ENCODE data around the gene EIF2B4.

The EIF2B4 gene

GRCh38 chr2:27362678-27363420 is 7.3 kb downstream of the EIF2B4 start (continued):
- no peak for TF ChIP-seq ZNF518A (tag by site-specific recombination; conservative IDR thresholded peaks at IDR 0.05; ENCODE audit: low read depth)
- no peak for TF ChIP-seq ZNF433 (tag by site-specific recombination; IDR thresholded peaks at IDR 0.05; ENCODE audit: low read depth)
- TF ChIP-seq ZNF398 (tag by site-specific recombination; IDR thresholded peaks at IDR 0.05), result no peak
- TF ChIP-seq ZNF19 (tag by site-specific recombination; IDR thresholded peaks at IDR 0.05; ENCODE audit: low read depth), result no peak
- no peak for TF ChIP-seq SP2 (tag by site-specific recombination; IDR thresholded peaks at IDR 0.05)
- no peak for TF ChIP-seq ZNF701 (tag by site-specific recombination; IDR thresholded peaks at IDR 0.05)
- TF ChIP-seq ZNF571 (tag by site-specific recombination; IDR thresholded peaks at IDR 0.05), result no peak
- no peak for TF ChIP-seq ZBTB48 (tag by site-specific recombination; IDR thresholded peaks at IDR 0.05)
- TF ChIP-seq ZFP69B (tag by site-specific recombination; IDR thresholded peaks at IDR 0.05), result no peak

GRCh38 chr2:27356382-27357181 is 13.6 kb downstream of the EIF2B4 start, which contains the start of gene GTF3C2:
Gene GTF3C2 (minus strand): TSS chr2:27356764. CDS start chr2:27343554, 13,210 bp downstream.
- H3K9me3 ChIP-seq (ENCODE audit: control insufficient read depth, insufficient read depth, low read depth, low read length), result no peaks in the 10 kb centered on the region
- CTCF ChIA-PET, result interaction anchor here (1.2 kb wide), 1 partner anchor 9 kb away, joined by 3 read pairs; no protein-coding TSS in a partner anchor
- peaks cover 6% of the 10 kb centered on the region for H3K4me1 ChIP-seq (ENCODE audit: control insufficient read depth, insufficient read depth, low read length)
- POLR2A ChIA-PET, result interaction anchor here (0.5 to 2.1 kb wide), 19 partner anchors 8 to 307 kb away, joined by 3 to 22 read pairs (median 4); partner anchors contain the start of genes AGBL5, EIF2B4, MPV17 and NRBP1
- peaks cover 0 to 7% of the 10 kb centered on the region in 2 experiments; a peak in 2 of 3 replicates for H3K36me3 ChIP-seq (ENCODE audit: control insufficient read depth in 2 of 2, insufficient read depth in 1 of 2, low read length in 2 of 2)
- H3K27ac ChIP-seq (ENCODE audit: extremely low read depth, low read depth, low read length), result peak within 1 kb of the TSS; percentile 98
- peak within 1 kb of the TSS; percentile 99 for H3K4me3 ChIP-seq (ENCODE audit: low read depth, low read length)
- TF ChIP-seq ZNF157 (tag by site-specific recombination; IDR thresholded peaks at IDR 0.05), result no peak
- no peak for TF ChIP-seq ZNF624 (tag by site-specific recombination; IDR thresholded peaks at IDR 0.05)
- TF ChIP-seq IKZF3 (tag by site-specific recombination; IDR thresholded peaks at IDR 0.05), result peak; percentile 79; the same call in 1 of the 2 replicates
- no peak for TF ChIP-seq ZNF544 (tag by site-specific recombination; IDR thresholded peaks at IDR 0.05)
- TF ChIP-seq ZNF629 (tag by site-specific recombination; IDR thresholded peaks at IDR 0.05), result peak; percentile 78
- peak; percentile 69 for TF ChIP-seq SP3 (tag by site-specific recombination; IDR thresholded peaks at IDR 0.05)
- no peak for TF ChIP-seq ZNF791 (tag by site-specific recombination; IDR thresholded peaks at IDR 0.05)
- TF ChIP-seq ZNF792 (tag by site-specific recombination; IDR thresholded peaks at IDR 0.05), result no peak
- peak; percentile 67 for TF ChIP-seq ZNF449 (tag by site-specific recombination; IDR thresholded peaks at IDR 0.05)
- TF ChIP-seq ZBTB49 (tag by site-specific recombination; IDR thresholded peaks at IDR 0.05; ENCODE audit: low read depth), result no peak
- TF ChIP-seq ZNF354C (tag by site-specific recombination; IDR thresholded peaks at IDR 0.05; ENCODE audit: borderline replicate concordance, low read depth), result no peak
- no peak for TF ChIP-seq FEZF1 (tag by site-specific recombination; IDR thresholded peaks at IDR 0.05)
- peak; percentile 93 for TF ChIP-seq ZFP69B (tag by site-specific recombination; IDR thresholded peaks at IDR 0.05)
- TF ChIP-seq ZXDB (tag by site-specific recombination; IDR thresholded peaks at IDR 0.05), result peak; percentile 79; the same call in 1 of the 2 replicates
- TF ChIP-seq ZNF555 (tag by site-specific recombination; conservative IDR thresholded peaks at IDR 0.05), result no peak
- TF ChIP-seq HOXC10 (CRISPR knock-in tag; IDR thresholded peaks at IDR 0.05), result no peak
- peak; percentile 32; the same call in 1 of the 2 replicates for TF ChIP-seq ZNF660 (tag by site-specific recombination; IDR thresholded peaks at IDR 0.05)

Data from HEK293 (cell line).